HL-60 (cell line): Measurements from ENCODE around the gene SHC1.

Experiments used
- POLR2AphosphoS5 ChIP-seq: IDR thresholded peaks from 2 replicates; pipeline ENCODE4 v1.6.1; 2012; ENCODE audit warnings: low read depth
- SPI1 ChIP-seq: IDR thresholded peaks from 2 replicates; pipeline ENCODE4 v1.6.1; 2012; ENCODE audit warnings: low read depth, mild to moderate bottlenecking, borderline replicate concordance
- TF ChIP-seq, protein P1 (sequence below): IDR thresholded peaks from one replicate; pipeline ENCODE4 v1.5.1; 2011; ENCODE audit warnings: low read length, control low read depth, inconsistent platforms; ENCODE audit not compliant: insufficient read depth
- TF ChIP-seq, protein P2 (sequence below): IDR thresholded peaks from 2 replicates; pipeline ENCODE4 v1.6.1; 2012; ENCODE audit warnings: low read depth; ENCODE audit not compliant: insufficient replicate concordance

DNA sequence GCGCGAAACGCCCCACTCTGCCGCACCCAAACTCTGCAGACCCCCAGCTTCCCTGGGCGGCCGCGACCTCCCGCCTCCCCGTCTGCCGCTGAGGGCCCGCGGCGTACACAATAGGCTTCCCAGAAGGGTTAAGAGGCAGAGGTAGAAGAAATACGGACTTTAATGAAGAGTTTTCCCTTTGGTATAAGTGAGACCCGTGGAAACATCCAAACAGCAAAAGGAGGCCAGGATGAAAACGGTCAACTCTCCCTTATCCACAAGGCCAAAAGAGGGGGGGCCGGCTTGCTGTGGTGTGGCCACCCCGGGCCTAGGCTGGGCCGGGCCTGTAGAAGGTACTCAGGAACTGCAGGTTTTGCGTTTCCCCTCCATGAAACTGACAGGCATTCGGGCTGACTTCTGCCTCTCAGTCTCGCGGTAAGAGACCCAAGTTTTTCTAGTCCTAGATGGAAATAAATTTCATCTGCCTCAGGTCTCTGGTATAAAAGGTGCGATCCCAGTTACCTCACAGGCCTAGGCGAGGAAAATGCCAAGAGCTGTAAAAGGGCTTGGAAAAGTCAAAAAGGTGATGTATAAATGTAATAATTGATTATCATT is 8.3 kb downstream of the SHC1 start:
- no peak for TF ChIP-seq POLR2AphosphoS5
- TF ChIP-seq, protein P1, sequence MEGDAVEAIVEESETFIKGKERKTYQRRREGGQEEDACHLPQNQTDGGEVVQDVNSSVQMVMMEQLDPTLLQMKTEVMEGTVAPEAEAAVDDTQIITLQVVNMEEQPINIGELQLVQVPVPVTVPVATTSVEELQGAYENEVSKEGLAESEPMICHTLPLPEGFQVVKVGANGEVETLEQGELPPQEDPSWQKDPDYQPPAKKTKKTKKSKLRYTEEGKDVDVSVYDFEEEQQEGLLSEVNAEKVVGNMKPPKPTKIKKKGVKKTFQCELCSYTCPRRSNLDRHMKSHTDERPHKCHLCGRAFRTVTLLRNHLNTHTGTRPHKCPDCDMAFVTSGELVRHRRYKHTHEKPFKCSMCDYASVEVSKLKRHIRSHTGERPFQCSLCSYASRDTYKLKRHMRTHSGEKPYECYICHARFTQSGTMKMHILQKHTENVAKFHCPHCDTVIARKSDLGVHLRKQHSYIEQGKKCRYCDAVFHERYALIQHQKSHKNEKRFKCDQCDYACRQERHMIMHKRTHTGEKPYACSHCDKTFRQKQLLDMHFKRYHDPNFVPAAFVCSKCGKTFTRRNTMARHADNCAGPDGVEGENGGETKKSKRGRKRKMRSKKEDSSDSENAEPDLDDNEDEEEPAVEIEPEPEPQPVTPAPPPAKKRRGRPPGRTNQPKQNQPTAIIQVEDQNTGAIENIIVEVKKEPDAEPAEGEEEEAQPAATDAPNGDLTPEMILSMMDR: no peak
- TF ChIP-seq, protein P2, sequence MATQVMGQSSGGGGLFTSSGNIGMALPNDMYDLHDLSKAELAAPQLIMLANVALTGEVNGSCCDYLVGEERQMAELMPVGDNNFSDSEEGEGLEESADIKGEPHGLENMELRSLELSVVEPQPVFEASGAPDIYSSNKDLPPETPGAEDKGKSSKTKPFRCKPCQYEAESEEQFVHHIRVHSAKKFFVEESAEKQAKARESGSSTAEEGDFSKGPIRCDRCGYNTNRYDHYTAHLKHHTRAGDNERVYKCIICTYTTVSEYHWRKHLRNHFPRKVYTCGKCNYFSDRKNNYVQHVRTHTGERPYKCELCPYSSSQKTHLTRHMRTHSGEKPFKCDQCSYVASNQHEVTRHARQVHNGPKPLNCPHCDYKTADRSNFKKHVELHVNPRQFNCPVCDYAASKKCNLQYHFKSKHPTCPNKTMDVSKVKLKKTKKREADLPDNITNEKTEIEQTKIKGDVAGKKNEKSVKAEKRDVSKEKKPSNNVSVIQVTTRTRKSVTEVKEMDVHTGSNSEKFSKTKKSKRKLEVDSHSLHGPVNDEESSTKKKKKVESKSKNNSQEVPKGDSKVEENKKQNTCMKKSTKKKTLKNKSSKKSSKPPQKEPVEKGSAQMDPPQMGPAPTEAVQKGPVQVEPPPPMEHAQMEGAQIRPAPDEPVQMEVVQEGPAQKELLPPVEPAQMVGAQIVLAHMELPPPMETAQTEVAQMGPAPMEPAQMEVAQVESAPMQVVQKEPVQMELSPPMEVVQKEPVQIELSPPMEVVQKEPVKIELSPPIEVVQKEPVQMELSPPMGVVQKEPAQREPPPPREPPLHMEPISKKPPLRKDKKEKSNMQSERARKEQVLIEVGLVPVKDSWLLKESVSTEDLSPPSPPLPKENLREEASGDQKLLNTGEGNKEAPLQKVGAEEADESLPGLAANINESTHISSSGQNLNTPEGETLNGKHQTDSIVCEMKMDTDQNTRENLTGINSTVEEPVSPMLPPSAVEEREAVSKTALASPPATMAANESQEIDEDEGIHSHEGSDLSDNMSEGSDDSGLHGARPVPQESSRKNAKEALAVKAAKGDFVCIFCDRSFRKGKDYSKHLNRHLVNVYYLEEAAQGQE: no peak
- TF ChIP-seq SPI1: no peak; the same call in 1 of the 2 replicates
